Inflammatory macrophage treated with lipopolysaccharide for 1 hour (primary cell): ENCODE data around the gene CCDC178.

Experiments
- DNase-seq, 2 donors: peaks; one replicate each; pipeline ENCODE4 v3.0.0-alpha.2; 2020 to 2022

The CCDC178 gene

DNA sequence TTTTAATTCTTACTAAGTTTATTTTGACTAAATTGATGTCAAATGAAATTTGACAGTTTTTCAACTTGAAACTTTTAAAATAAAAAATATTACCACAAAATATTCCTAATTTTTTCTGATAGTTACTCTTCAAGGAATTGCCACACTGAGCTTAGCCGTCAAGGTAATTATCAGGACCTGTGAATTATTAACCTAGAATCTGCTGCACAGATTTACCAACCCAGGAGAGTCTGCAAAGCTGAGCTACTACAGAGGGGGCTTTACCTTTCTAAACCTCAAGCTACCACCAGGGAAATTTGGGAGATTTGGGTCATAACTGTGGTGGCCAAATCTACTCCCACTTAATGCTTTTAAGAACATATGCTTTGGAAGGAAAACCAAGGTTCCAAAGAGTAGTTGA is 324.6 kb downstream of the CCDC178 start:
- DNase-seq: no peak

DNA sequence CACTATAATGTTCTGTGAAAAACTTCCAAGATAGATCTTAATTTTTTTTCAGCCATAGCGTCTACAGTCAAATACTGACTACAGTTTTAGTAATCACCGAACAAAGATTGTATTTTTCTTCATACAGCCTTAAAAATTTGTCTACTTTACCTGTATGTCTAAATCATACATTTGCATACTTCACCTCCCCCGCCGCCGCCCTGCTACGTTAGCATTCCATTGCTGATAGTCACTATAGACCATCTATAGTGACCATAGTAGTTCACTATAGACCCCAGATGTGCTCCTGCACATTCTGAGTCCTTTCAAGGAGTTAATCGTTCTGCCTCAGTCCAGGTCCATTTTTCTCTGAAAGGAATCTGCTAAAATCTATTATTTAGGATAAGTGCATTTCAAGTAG is 325.0 kb downstream of the CCDC178 start:
- no peak for DNase-seq

- DNase-seq: no peak
Measured at GRCh38 chr18:33114749-33115148, 325.8 kb downstream of the CCDC178 start.

DNA sequence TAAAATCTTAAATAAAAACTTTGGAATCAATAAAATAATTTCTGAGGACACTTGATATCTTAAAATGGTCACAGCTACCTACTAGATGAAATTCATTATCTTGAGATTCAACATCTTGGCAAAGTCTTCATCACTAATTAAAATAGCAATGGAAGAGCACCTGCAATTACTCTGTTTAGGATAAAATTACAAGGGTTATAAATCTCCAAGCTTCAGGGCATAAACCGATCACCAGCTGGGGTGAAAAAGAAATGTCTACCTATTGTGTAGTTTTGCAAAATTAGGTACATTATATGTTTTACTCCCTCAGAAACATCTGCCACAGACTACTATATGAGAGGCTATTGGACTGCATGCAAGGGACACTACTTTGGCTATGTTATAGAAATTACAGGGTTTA is 327.1 kb downstream of the CCDC178 start:
- DNase-seq: no peak

DNA sequence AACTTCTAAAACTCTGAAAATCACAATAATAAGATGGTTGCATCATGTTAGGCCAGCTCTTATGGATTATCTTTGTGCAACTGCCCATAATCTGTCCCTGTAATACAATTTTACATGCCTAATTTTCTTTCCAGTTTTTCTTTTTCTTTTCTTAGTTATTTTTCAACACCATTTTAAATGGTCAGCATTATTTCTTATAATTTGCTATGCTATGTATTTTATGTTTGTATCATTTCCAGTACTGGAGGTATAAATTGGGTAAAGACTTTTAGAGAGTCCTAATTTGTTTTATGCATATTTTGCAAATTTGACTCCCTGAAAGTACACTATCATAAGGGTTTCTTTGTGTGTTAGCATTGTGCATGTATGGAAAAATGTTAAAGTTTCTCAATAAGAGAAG is 333.0 kb downstream of the CCDC178 start:
- no peak for DNase-seq

GRCh38 chr18:33101316-33101715 is 339.2 kb downstream of the CCDC178 start:
- DNase-seq: no peak

DNA sequence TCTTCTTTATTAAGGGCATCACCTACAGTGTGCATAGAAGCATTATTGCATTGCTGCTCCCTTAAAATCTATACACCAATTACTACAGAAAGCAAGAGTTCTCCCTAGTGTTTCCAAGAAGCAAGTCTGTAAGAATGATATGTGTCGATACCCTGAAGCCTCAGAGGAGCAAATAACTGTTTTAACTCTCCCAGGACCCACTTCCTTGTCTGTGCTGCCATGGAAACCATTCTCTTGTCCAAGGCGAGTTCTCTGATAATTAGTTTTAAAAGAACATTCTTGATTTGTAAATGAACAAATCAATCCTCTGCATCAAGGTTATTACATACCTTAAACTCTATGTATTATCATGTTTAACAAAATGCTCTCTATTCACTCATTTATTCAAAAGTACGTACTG is 340.9 kb downstream of the CCDC178 start:
- no peak for DNase-seq

DNA sequence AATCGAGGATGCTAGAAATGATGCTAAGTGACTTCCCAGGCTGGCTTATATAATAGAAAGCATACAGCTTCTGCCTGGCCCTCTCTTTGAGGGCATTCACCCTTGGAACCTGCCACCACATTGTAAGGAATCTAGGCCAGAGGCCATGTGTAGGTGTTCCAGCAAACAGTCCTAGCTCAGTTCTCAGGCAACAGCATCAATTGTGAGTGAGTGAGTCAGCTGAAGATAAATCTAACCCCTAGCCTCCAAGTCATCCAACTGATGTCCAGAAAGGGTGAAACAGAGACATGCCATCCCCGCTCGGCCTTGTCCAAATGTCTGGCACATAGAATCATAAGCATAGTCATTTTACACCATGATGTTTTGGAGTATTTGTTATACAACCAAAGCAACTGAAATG is 343.4 kb downstream of the CCDC178 start:
- DNase-seq: no peak

DNA sequence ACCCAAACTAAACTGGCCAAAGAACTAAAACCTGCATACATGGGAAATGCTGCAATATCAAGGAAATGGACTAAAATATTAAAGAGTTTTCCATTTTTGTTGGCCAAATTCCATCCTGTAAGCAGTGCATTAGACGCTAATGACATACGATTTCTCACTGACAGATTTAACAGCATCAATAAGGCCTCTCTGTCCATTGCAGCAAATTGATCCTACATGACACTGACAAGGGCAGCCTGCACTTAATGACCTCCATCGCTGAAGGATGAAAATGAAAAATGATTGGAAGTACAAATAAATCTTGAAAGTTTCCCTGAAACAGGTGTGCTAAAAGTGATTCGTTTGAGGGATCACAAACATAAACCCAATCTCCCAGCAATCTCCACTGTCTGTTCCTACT is 350.1 kb downstream of the CCDC178 start:
- DNase-seq: no peak

DNA sequence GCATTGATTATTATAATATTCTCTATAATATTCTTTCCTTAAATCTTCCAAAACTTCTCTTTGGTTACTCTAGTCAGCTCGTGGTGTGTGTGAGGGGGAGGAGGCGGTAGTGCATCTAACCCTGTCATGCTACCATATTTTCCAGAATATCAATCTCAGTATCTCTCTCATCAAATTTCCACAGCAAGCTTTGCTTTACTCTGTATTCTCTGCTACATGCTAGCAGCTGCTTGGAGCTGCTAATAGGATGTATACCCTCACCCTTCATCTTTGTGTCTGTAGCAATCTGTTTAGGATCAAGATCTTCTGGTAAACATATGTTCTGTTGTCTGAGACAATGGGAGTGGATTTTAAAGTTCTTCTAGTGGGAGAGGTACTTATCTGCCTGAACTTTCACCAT is 363.9 kb downstream of the CCDC178 start:
- DNase-seq: no peak

- DNase-seq: no peak
Measured at GRCh38 chr18:33074125-33074524, 366.4 kb downstream of the CCDC178 start.

- DNase-seq: no peak
Measured at GRCh38 chr18:33062834-33063364, 377.6 kb downstream of the CCDC178 start.

GRCh38 chr18:33052886-33053285 is 387.6 kb downstream of the CCDC178 start:
- DNase-seq: no peak

DNA sequence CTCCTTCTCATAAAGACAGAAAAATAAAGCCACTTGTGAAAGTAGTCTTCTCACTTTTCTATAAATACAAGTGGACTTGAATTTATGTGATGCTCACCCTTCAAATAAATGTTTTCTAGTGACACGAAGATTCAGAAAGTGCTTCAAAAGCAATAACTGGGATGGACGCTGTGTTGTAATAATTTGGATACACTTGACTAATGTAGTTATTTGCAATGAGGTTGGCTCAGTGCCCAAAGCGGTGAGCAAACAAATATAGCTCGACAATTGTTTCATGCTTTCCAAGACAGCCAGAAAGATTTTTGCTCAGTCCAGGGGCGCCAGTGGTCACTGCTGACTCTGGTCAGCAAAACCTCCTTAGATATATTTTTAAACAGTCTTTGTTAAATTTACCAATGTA is 389.1 kb downstream of the CCDC178 start:
- no peak for DNase-seq

- no peak for DNase-seq
Measured at GRCh38 chr18:33040213-33040612, 400.3 kb downstream of the CCDC178 start.

DNA sequence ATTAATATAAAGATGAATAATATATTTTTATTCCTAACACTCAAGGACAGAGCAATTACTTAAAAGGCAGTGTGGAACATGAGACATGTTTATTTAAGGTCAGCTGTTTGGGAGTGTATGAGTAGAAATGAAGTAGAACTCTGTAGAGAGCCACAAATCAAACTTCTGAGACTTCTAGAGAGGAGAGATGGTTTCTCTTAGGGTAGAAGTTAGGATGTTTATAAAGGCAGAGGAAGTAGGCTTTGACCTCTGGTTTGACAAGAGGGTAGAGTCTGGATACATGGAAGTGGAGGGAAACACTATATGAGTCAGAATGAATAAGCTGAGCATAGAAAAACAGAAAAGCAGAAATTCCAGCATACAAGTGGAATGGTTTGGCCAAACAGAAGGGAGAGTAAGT is 405.6 kb downstream of the CCDC178 start:
- DNase-seq: no peak

- DNase-seq: no peak
Measured at GRCh38 chr18:33034212-33034611, 406.3 kb downstream of the CCDC178 start.

DNA sequence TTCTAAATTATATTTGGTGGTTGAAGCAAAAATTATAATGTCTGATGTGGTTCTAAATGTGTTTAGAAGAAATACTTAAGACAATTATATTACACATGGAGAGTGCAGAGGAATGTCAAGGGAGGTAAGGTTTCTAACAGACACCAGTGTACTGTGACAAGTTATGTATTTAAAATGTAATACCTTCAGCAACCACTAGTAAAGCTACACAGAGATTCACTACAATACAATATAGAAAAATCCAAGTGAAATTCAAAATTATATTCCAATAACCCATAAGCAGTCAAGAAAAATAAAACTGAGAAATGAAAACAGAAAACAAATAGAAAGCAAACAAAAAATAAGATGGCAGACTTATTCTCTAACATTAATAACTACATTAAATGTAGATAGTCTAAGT is 418.2 kb downstream of the CCDC178 start:
- no peak for DNase-seq

DNA sequence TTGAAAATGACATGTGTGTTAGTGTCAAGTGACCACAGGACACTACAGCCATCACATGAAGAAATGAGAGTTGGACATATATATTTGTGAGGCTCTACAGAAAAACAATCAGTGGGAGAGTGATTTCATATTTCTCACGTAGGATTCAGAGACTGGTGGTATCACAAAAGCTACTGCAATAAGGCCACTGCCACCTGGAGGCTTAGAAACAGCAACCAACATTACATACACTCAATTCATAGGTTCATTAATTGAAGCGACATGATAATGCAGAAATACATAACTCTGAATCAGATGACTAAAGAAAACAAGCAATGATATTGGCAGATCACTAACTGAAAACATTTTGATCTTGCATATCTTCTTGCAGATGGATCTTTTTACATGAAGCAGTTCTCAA is 419.6 kb downstream of the CCDC178 start:
- no peak for DNase-seq

DNA sequence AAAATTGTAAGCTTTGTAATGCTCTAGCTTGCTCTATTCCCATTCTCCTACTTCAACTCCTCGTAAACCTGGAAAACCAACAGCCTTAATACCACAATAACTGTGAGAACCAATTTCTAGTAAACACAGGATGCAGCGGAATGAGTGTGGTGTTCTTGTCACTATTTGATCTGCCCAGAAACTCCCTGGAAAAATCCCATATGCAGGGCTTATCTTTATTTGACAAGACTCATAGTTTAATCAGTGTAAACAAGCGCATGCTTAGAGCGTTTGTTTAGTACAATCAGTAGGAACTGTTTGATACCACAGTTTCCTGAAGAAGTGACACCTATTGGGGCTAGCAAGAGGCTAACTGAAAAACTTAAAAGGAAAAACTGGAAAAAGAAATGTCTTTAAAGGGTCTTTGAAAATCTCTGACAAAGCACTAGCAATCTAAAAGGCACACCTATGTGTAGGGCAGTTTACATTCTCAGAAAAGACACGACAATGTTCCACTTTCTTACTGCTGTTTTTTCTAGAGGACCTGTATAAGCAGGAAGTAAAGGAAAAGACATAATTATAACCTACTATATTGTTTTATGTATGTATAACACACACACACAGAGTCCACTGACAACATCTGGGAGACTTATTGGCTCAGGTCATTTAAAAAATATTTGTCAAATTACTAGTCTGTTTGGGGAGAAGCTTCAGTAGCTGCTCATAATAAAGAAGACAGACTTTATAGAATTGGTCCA is 426.3 kb downstream of the CCDC178 start:
- DNase-seq: no peak

DNA sequence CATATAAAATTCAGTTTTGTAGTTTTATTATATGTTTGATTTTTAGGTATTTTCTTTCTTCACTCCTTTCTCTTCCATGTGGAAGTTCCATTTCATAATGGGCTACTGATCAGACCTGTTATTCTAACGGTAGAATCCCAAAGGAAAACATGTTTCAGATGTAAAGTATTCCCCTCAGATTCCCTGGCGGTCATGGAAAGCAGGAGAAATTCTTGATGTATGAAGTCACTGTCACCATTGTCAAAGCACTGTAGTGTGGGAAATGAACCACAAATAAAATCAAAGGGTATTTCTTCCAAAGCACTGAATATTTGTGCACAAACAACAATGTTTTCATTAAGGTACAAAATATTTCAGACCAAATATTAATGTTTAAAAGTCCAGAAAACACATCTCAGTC is 430.4 kb downstream of the CCDC178 start:
- no peak for DNase-seq

DNA sequence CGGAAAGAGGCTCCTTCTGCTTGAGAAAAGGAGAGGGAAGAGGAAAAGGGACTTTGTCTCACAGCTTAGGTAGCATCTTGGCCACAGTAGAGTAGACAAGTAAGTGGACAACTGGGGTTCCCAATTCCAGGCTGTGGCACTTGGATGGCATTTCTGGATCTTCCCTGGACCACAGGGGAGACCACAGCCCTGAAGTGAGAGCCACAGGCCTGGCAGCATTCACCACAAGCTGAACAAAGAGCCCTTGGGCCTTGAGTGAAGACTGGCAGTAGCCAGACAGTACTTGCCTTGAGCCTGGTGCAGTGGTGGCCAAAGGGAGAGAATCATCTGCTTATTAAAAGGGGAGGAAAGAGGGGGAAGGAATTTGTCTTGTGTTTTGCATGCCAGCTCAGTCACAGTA is 441.6 kb downstream of the CCDC178 start:
- DNase-seq: no peak

DNA sequence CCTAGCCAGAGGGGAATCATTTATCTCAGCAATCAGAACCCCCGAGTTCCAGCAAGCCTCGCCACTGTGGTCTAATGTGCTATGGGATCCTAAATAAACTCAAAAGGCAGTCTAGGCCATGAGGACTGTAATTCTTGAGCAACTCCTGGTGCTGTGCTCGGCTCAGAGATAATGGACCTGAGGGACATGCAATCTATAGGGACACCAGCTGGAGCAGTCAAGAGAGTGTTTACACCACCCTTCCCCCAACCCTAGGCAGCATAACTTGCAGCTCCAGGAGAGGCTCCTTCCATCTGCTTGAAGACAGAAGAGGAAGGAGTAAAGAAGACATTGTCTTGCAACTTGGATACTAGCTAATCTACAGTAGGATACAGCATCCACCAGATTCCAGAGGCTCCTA is 442.2 kb downstream of the CCDC178 start:
- no peak for DNase-seq

GRCh38 chr18:32983721-32984120 is 456.8 kb downstream of the CCDC178 start:
- DNase-seq: no peak

- no peak for DNase-seq
Measured at GRCh38 chr18:32980896-32981295, 459.6 kb downstream of the CCDC178 start.
